Endothelial cell of umbilical vein (primary cell): ENCODE data around the gene SLC28A2. TPM values are rescaled to one million over a fixed set of nuclear protein-coding genes. Genes with fewer than 3 reads are reported as not detected.

Source experiments
- BruUV-seq: library from RNA; stranded (reverse); fragments of 400-500 nt; replicated peaks from 2 replicates; lab custom pipeline; 2021; lab: Mats Ljungman, UMichigan
- CTCF ChIA-PET: fragments of 300-600, 350-600 bp; sonication (Branson Sonifier 250); formaldehyde crosslinking; loops from one replicate; lab custom pipeline; 2021; ENCODE audit warnings: antibody characterized with exemption, inconsistent platforms; lab: Charles Lee
- POLR2A ChIA-PET: fragments of 300-600, 350-600 bp; sonication (Branson Sonifier 250); formaldehyde crosslinking; loops from one replicate; lab custom pipeline; 2021; ENCODE audit warnings: antibody characterized with exemption, inconsistent platforms; lab: Charles Lee
- DNase-seq: peaks from one replicate; pipeline ENCODE4 v3.0.0-alpha.2; 2011; ENCODE audit warnings: low read depth, low spot score
- FAIRE-seq: peaks from 2 replicates; lab custom pipeline; 2011; peaks lifted over from hg19 to GRCh38; lab: Jason Lieb, UNC
- H2AFZ ChIP-seq: 2 replicates; pipeline ENCODE4 v1.6.0; 2012; ENCODE audit warnings: low read depth, low read length, control low read depth, inconsistent platforms
- H3K27ac ChIP-seq: 2 replicates; pipeline ENCODE4 v1.5.1; 2011; ENCODE audit warnings: low read depth, mild to moderate bottlenecking, control low read depth, low read length, moderate library complexity; ENCODE audit not compliant: insufficient read depth
- H3K27me3 ChIP-seq, 2 experiments: 2 replicates each; pipeline versions ENCODE4 v1.6.0 to v1.6.1; 2011; ENCODE audit warnings: low read length in 2 of 2, mixed read lengths in 1 of 2; ENCODE audit not compliant: control insufficient read depth in 2 of 2, insufficient read depth in 2 of 2
- H3K36me3 ChIP-seq, 2 experiments: 2 replicates in 1 of 2; 3 replicates in 1 of 2; pipeline ENCODE4 v1.5.1; 2011; ENCODE audit warnings: low read length in 2 of 2, mild to moderate bottlenecking in 1 of 2, moderate library complexity in 1 of 2; ENCODE audit not compliant: control insufficient read depth in 2 of 2, insufficient read depth in 2 of 2; ENCODE audit errors: extremely low read depth in 1 of 2
- H3K4me1 ChIP-seq: 3 replicates; pipeline ENCODE4 v1.5.1; 2011; ENCODE audit warnings: mild to moderate bottlenecking, low read length; ENCODE audit not compliant: control insufficient read depth, insufficient read depth; ENCODE audit errors: extremely low read depth
- H3K4me2 ChIP-seq: 2 replicates; pipeline ENCODE4 v1.6.1; 2011; ENCODE audit warnings: low read length, control low read depth, mixed read lengths; ENCODE audit not compliant: insufficient read depth
- H3K4me3 ChIP-seq, 3 experiments: fragments of 200-600 bp in 1 of 3; sonication (generic), shearing (Covaris generic) in 1 of 3; replicated peaks in 1 of 3; 2 replicates each; pipeline ENCODE4 v1.5.1; 2011 to 2016; ENCODE audit warnings: control low read depth in 3 of 3, low read length in 3 of 3, mild to moderate bottlenecking in 2 of 3, inconsistent platforms in 1 of 3, low read depth in 1 of 3, moderate library complexity in 1 of 3; ENCODE audit not compliant: insufficient read depth in 1 of 3
- H3K79me2 ChIP-seq: 2 replicates; pipeline ENCODE4 v1.6.0; 2012; ENCODE audit warnings: low read length, inconsistent platforms; ENCODE audit not compliant: control insufficient read depth, insufficient read depth
- H3K9ac ChIP-seq: replicated peaks from 2 replicates; pipeline ENCODE3; 2011; ENCODE audit warnings: low read length, control low read depth; ENCODE audit not compliant: insufficient read depth; ENCODE audit errors: extremely low read depth
- H3K9me1 ChIP-seq: replicated peaks from 3 replicates; pipeline ENCODE4 v1.6.0; 2011; ENCODE audit warnings: mild to moderate bottlenecking, low read length; ENCODE audit not compliant: control insufficient read depth, insufficient read depth; ENCODE audit errors: extremely low read depth
- H3K9me3 ChIP-seq: replicated peaks from 2 replicates; pipeline ENCODE4 v1.5.1; 2012; ENCODE audit warnings: low read length, inconsistent platforms; ENCODE audit not compliant: control insufficient read depth, insufficient read depth
- H4K20me1 ChIP-seq: replicated peaks from 2 replicates; pipeline ENCODE3; 2011; ENCODE audit warnings: mild to moderate bottlenecking, low read length; ENCODE audit not compliant: control insufficient read depth, insufficient read depth; ENCODE audit errors: extremely low read depth
- EZH2 ChIP-seq: IDR thresholded peaks from 2 replicates; pipeline ENCODE4 v1.6.1; 2012; ENCODE audit warnings: borderline replicate concordance, low read depth, mild to moderate bottlenecking, moderate library complexity, low read length, inconsistent platforms; ENCODE audit not compliant: severe bottlenecking
- FOS ChIP-seq: IDR thresholded peaks from 2 replicates; pipeline ENCODE4 v1.6.1; 2011; ENCODE audit warnings: mild to moderate bottlenecking, low read length, moderate library complexity, borderline replicate concordance; ENCODE audit not compliant: insufficient read depth
- GATA2 ChIP-seq: IDR thresholded peaks from 2 replicates; pipeline ENCODE4 v1.7.0; 2011; ENCODE audit warnings: low read depth, mild to moderate bottlenecking, moderate library complexity, mixed read lengths, low read length; ENCODE audit not compliant: insufficient read length, insufficient read depth
- JUN ChIP-seq: IDR thresholded peaks from 2 replicates; pipeline ENCODE4 v1.6.1; 2011; ENCODE audit warnings: borderline replicate concordance, low read depth; ENCODE audit not compliant: insufficient read length, insufficient read depth
- MYC ChIP-seq: IDR thresholded peaks from one replicate; pipeline ENCODE4 v1.6.1; 2011; ENCODE audit warnings: mild to moderate bottlenecking, low read depth, low read length
- POLR2A ChIP-seq: IDR thresholded peaks from 2 replicates; pipeline ENCODE4 v1.6.1; 2012; ENCODE audit warnings: low read depth, mild to moderate bottlenecking, control low read depth, low read length
- POLR2AphosphoS5 ChIP-seq: IDR thresholded peaks from 2 replicates; pipeline ENCODE4 v1.6.1; 2012; ENCODE audit warnings: low read depth, mild to moderate bottlenecking, control low read depth, low read length, moderate library complexity; ENCODE audit not compliant: insufficient read depth
- dilution Hi-C: fragments of 300-500 bp; cut with MboI; formaldehyde crosslinking; loops from one replicate; pipeline ENCODE4 v1.15.0; 2019; ENCODE audit warnings: low sequenced_read_pairs; ENCODE audit not compliant: extremely low pct_ligation_motif_present
- intact Hi-C: fragments of 100-400 bp; cut with micrococcal nuclease; formaldehyde crosslinking; loops from one replicate; pipeline ENCODE4 v1.10.0; 2022
- polyA plus RNA-seq, 4 experiments: library from polyadenylated mRNA; depleted of rRNA in 3 of 4; stranded (reverse) in 3 of 4; unstranded in 1 of 4; fragments of >200 nt; gene quantifications; 2 replicates each; pipeline versions ENCODE4 v1.2.1 to v1.2.3, GENCODE V29; 2011 to 2012; ENCODE audit warnings: missing spikeins in 1 of 4
- total RNA-seq: library from RNA; stranded (reverse); gene quantifications from 2 replicates; pipeline ENCODE4 v1.2.3, GENCODE V29; 2021
- TF ChIP-seq, protein P1 (sequence below), 2 donors: IDR thresholded peaks; 1 replicate in 1 of 2; 2 replicates in 1 of 2; pipeline ENCODE4 v1.5.1; 2011; ENCODE audit warnings: low read length in 2 of 2, mild to moderate bottlenecking in 2 of 2, moderate library complexity in 2 of 2, control low read depth in 1 of 2, inconsistent platforms in 1 of 2, low read depth in 1 of 2; ENCODE audit not compliant: insufficient read depth in 1 of 2; ENCODE audit errors: extremely low read depth in 1 of 2
- TF ChIP-seq, protein P2 (sequence below): IDR thresholded peaks from 2 replicates; pipeline ENCODE4 v1.6.1; 2011; ENCODE audit not compliant: insufficient read depth, insufficient read length

The SLC28A2 gene
- total and polyA plus RNA-seq, 2 donors (not counting 3 experiments of a cell fraction or from before 2014, with no cell fraction given): not detected

DNA sequence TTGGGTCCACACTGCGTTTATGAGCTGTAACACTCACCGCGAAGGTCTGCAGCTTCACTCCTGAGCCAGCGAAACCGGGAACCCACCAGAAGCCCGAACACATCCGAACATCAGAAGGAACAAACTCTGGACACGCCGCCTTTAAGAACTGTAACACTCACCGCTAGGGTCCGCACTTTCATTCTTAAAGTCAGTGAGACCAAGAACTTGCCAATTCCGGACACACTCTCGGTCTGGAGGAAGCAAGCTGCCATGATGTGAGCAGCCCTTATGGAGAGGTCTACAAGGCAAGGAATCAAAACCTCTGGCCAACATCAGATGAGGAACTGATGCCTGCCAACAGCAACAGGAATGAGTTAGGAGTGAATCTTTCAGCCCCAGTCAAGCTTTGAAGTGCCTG is 62.9 kb downstream of the SLC28A2 start:
- no peaks in the 10 kb centered on the region for H3K27me3 ChIP-seq
- FAIRE-seq (no peak), DNase-seq (no peak)
- H2AFZ ChIP-seq: no peak overlapping the region
- no peaks in the 10 kb centered on the region for H3K36me3 ChIP-seq
- H3K9me3 ChIP-seq: no peaks in the 10 kb centered on the region
- CTCF ChIA-PET: interaction anchor here (0.8 to 1.5 kb wide), 2 partner anchors 9 to 12 kb away, joined by 3 read pairs; no protein-coding TSS in a partner anchor
- intact Hi-C loops (no loop called here), dilution Hi-C loops (no loop called here)
- no peaks in the 10 kb centered on the region for H3K79me2 ChIP-seq
- POLR2A ChIA-PET: no interaction called here
- TF ChIP-seq POLR2AphosphoS5: no peak
- no peak for TF ChIP-seq JUN
- TF ChIP-seq MYC: no peak
- TF ChIP-seq, protein P1, sequence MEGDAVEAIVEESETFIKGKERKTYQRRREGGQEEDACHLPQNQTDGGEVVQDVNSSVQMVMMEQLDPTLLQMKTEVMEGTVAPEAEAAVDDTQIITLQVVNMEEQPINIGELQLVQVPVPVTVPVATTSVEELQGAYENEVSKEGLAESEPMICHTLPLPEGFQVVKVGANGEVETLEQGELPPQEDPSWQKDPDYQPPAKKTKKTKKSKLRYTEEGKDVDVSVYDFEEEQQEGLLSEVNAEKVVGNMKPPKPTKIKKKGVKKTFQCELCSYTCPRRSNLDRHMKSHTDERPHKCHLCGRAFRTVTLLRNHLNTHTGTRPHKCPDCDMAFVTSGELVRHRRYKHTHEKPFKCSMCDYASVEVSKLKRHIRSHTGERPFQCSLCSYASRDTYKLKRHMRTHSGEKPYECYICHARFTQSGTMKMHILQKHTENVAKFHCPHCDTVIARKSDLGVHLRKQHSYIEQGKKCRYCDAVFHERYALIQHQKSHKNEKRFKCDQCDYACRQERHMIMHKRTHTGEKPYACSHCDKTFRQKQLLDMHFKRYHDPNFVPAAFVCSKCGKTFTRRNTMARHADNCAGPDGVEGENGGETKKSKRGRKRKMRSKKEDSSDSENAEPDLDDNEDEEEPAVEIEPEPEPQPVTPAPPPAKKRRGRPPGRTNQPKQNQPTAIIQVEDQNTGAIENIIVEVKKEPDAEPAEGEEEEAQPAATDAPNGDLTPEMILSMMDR (IDR thresholded peaks at IDR 0.05; ENCODE audit: extremely low read depth in 1 of 2, insufficient read depth in 1 of 2, low read depth in 1 of 2, low read length in 2 of 2): no peak
- no peak for TF ChIP-seq GATA2
- TF ChIP-seq, protein P2, sequence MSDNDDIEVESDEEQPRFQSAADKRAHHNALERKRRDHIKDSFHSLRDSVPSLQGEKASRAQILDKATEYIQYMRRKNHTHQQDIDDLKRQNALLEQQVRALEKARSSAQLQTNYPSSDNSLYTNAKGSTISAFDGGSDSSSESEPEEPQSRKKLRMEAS: no peak
- no peak for TF ChIP-seq EZH2
- no peak for TF ChIP-seq POLR2A
- no peak for TF ChIP-seq FOS
- no TSS peak for BruUV-seq
- no peak overlapping the region for H3K4me2 ChIP-seq
- no peaks in the 10 kb centered on the region for H3K9me1 ChIP-seq
- no peaks in the 10 kb centered on the region for H3K4me1 ChIP-seq
- H3K4me3 ChIP-seq: no peak overlapping the region
- H3K27ac ChIP-seq: no peak overlapping the region
- H3K9ac ChIP-seq: no peak overlapping the region
- no peaks in the 10 kb centered on the region for H4K20me1 ChIP-seq
